Gastroesophageal sphincter (tissue), 3 donors: Measurements from ENCODE around the gene EFNB2.

ENCODE experiments used
- CTCF ChIP-seq, 4 experiments: fragments of 200-600 bp in 2 of 4; fragments of 450-650 bp in 2 of 4; sonication (generic) in 1 of 4; IDR thresholded peaks; one replicate each; pipeline ENCODE4 v1.5.1; 2017 to 2019; ENCODE audit warnings: antibody characterized with exemption in 4 of 4, mild to moderate bottlenecking in 2 of 4, moderate library complexity in 2 of 4
- EP300 ChIP-seq: sonication (generic); formaldehyde crosslinking; IDR thresholded peaks from one replicate; pipeline ENCODE4 v1.6.1; 2017; ENCODE audit warnings: antibody characterized with exemption, mild to moderate bottlenecking
- POLR2A ChIP-seq, 2 donors: fragments of 450-650 bp; IDR thresholded peaks; one replicate each; pipeline ENCODE4 v1.6.1; 2017; ENCODE audit warnings: antibody characterized with exemption in 2 of 2, mild to moderate bottlenecking in 2 of 2, moderate library complexity in 1 of 2
- POLR2AphosphoS5 ChIP-seq: sonication (generic); formaldehyde crosslinking; IDR thresholded peaks from one replicate; pipeline ENCODE4 v1.6.1; 2017; ENCODE audit warnings: antibody characterized with exemption

GRCh38 chr13:106524108-106524507 is 11.4 kb downstream of the EFNB2 start:
- TF ChIP-seq CTCF (IDR thresholded peaks at IDR 0.05) (no peak), EP300 (no peak), POLR2AphosphoS5 (no peak), POLR2A (IDR thresholded peaks at IDR 0.05) (no peak)
